HL-60 (cell line): ENCODE data around the gene POU5F2.

Experiments
- DNase-seq, 2 experiments: peaks; one replicate each; pipeline ENCODE4 v3.0.0-alpha.2; 2010 to 2020; ENCODE audit warnings: low read depth in 1 of 2, low spot score in 1 of 2
- H3K27ac ChIP-seq: fragments of 250-450 bp; sonication (Bioruptor Pico); replicated peaks from 2 replicates; pipeline ENCODE4 v1.5.1; 2020; ENCODE audit warnings: mild to moderate bottlenecking, moderate library complexity
- H3K27me3 ChIP-seq: fragments of 250-450 bp; sonication (Bioruptor Pico); 2 replicates; pipeline ENCODE4 v1.5.1; 2021; ENCODE audit warnings: mild to moderate bottlenecking, moderate library complexity; ENCODE audit not compliant: insufficient read depth, poor library complexity, severe bottlenecking
- H3K4me3 ChIP-seq: replicated peaks from 2 replicates; pipeline ENCODE4 v1.5.1; 2011; ENCODE audit warnings: mild to moderate bottlenecking, control low read depth, low read length; ENCODE audit not compliant: insufficient read depth
- GABPA ChIP-seq: IDR thresholded peaks from 2 replicates; pipeline ENCODE4 v1.6.1; 2012; ENCODE audit warnings: low read depth
- POLR2AphosphoS5 ChIP-seq: IDR thresholded peaks from 2 replicates; pipeline ENCODE4 v1.6.1; 2012; ENCODE audit warnings: low read depth
- SPI1 ChIP-seq: IDR thresholded peaks from 2 replicates; pipeline ENCODE4 v1.6.1; 2012; ENCODE audit warnings: low read depth, mild to moderate bottlenecking, borderline replicate concordance
- TF ChIP-seq, protein P1 (sequence below): IDR thresholded peaks from one replicate; pipeline ENCODE4 v1.5.1; 2011; ENCODE audit warnings: low read length, control low read depth, inconsistent platforms; ENCODE audit not compliant: insufficient read depth
- TF ChIP-seq, protein P2 (sequence below): IDR thresholded peaks from 2 replicates; pipeline ENCODE4 v1.6.1; 2012; ENCODE audit warnings: low read depth; ENCODE audit not compliant: insufficient replicate concordance

POU5F2 gene

DNA sequence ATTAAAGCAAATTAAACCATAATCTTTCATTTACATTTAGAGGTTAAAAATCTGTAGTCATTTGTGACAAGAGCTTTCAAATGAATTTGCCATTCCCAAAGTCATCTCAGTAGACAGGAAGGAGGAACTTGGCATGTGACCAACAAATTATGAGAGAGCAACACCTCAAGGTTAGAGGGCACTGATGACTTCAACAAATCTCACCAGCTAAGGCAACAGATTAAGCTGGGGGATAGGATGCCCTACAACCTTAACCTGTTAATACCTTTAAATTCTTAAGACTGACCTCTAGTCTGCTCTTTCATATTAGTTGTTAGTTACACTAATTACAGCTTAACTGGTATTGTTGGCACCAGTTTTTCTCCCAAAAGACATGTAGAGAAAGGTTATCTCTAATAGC lies 18.4 kb downstream of the POU5F2 start:
- H3K27me3 ChIP-seq = no peaks in the 10 kb centered on the region

DNA sequence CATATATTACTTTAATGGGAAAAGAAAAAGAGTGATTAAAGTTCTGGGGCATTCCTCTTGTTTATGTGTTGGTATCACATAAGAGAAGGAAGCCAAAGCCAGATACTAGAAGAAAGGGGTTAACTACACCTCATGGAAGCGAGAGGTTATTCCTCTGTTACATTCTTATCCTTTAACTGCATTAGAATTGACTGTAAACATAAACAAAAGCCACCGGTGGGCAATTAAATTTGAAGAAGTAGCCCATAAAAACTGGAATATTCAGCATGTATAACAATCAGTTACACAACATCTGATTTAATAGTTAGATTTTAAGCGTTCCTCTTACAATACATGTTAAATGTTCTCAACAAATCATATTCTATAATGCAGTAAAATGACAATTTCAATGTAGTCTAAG lies 18.8 kb downstream of the POU5F2 start:
- no peak overlapping the region for H3K27ac ChIP-seq
- no peak for DNase-seq
- H3K27me3 ChIP-seq = no peaks in the 10 kb centered on the region
- H3K4me3 ChIP-seq = no peak overlapping the region
- TF ChIP-seq SPI1 (no peak), POLR2AphosphoS5 (no peak), GABPA (no peak)
- TF ChIP-seq, protein P1, sequence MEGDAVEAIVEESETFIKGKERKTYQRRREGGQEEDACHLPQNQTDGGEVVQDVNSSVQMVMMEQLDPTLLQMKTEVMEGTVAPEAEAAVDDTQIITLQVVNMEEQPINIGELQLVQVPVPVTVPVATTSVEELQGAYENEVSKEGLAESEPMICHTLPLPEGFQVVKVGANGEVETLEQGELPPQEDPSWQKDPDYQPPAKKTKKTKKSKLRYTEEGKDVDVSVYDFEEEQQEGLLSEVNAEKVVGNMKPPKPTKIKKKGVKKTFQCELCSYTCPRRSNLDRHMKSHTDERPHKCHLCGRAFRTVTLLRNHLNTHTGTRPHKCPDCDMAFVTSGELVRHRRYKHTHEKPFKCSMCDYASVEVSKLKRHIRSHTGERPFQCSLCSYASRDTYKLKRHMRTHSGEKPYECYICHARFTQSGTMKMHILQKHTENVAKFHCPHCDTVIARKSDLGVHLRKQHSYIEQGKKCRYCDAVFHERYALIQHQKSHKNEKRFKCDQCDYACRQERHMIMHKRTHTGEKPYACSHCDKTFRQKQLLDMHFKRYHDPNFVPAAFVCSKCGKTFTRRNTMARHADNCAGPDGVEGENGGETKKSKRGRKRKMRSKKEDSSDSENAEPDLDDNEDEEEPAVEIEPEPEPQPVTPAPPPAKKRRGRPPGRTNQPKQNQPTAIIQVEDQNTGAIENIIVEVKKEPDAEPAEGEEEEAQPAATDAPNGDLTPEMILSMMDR = no peak
- TF ChIP-seq, protein P2, sequence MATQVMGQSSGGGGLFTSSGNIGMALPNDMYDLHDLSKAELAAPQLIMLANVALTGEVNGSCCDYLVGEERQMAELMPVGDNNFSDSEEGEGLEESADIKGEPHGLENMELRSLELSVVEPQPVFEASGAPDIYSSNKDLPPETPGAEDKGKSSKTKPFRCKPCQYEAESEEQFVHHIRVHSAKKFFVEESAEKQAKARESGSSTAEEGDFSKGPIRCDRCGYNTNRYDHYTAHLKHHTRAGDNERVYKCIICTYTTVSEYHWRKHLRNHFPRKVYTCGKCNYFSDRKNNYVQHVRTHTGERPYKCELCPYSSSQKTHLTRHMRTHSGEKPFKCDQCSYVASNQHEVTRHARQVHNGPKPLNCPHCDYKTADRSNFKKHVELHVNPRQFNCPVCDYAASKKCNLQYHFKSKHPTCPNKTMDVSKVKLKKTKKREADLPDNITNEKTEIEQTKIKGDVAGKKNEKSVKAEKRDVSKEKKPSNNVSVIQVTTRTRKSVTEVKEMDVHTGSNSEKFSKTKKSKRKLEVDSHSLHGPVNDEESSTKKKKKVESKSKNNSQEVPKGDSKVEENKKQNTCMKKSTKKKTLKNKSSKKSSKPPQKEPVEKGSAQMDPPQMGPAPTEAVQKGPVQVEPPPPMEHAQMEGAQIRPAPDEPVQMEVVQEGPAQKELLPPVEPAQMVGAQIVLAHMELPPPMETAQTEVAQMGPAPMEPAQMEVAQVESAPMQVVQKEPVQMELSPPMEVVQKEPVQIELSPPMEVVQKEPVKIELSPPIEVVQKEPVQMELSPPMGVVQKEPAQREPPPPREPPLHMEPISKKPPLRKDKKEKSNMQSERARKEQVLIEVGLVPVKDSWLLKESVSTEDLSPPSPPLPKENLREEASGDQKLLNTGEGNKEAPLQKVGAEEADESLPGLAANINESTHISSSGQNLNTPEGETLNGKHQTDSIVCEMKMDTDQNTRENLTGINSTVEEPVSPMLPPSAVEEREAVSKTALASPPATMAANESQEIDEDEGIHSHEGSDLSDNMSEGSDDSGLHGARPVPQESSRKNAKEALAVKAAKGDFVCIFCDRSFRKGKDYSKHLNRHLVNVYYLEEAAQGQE = no peak

More for the DNA sequence above, 18.4 kb downstream of the POU5F2 start:
- TF ChIP-seq, protein P2 = no peak
- TF ChIP-seq, protein P1 = no peak
- no peak for TF ChIP-seq POLR2AphosphoS5
- TF ChIP-seq GABPA = no peak
- TF ChIP-seq SPI1 = no peak
- Histone ChIP-seq H3K4me3 (no peak overlapping the region), H3K27ac (no peak overlapping the region)
- no peak for DNase-seq

DNA sequence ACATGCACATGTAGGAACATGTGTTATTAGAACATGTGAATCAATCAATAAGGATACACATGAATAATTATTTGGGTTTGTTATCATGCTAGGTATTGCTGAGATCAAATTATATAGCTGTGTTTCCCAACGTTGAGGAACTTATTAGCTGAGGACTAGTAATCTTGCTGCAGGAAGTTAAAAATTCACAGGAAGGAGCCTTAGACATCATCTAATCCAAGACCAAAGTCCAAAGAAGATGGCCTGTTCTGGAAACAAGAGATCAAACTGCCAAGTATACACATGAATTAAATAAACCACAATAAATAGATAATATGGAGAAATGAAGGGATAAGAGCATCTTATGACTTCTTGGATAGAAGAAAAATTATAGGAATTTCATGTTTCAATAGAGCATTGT lies 19.9 kb downstream of the POU5F2 start:
- no peaks in the 10 kb centered on the region for H3K27me3 ChIP-seq
- TF ChIP-seq, protein P1 = no peak
- TF ChIP-seq GABPA (no peak), POLR2AphosphoS5 (no peak), SPI1 (no peak)
- TF ChIP-seq, protein P2 = no peak
- no peak overlapping the region for H3K4me3 ChIP-seq
- no peak for DNase-seq
- H3K27ac ChIP-seq = no peak overlapping the region
